Natural killer cell (primary cell): ENCODE results near the gene IFI30. TPM values are rescaled to one million over a fixed set of nuclear protein-coding genes. Genes with fewer than 3 reads are reported as not detected.

Source experiments
- ATAC-seq, 3 donors: fragments of 150-1000 bp in 2 of 3; fragments of 200-7000 bp in 1 of 3; cut with Tn5 transposase; 1 replicate in 1 of 3; 2 replicates in 2 of 3; pipeline ENCODE4 v1.10.0; 2021; ENCODE audit warnings: mild to moderate bottlenecking in 2 of 3, moderate library complexity in 2 of 3
- DNase-seq, 2 donors: peaks; one replicate each; pipeline versions ENCODE4 v3.0.0 to v3.0.0-alpha.2; 2013 to 2021; ENCODE audit warnings: mixed read lengths in 1 of 2
- H3K27ac ChIP-seq: one replicate; pipeline ENCODE4 v1.5.1; 2013; ENCODE audit warnings: mild to moderate bottlenecking, low read length
- H3K27me3 ChIP-seq: one replicate; pipeline ENCODE4 v1.6.1; 2013; ENCODE audit warnings: low read length; ENCODE audit not compliant: control insufficient read depth, insufficient read depth
- H3K36me3 ChIP-seq: one replicate; pipeline ENCODE4 v1.6.1; 2013; ENCODE audit warnings: low read length; ENCODE audit not compliant: control insufficient read depth, insufficient read depth
- H3K4me1 ChIP-seq: one replicate; pipeline ENCODE4 v1.6.1; 2013; ENCODE audit warnings: low read length; ENCODE audit not compliant: control insufficient read depth, insufficient read depth
- H3K4me3 ChIP-seq: one replicate; pipeline ENCODE4 v1.5.1; 2013; ENCODE audit warnings: low read length
- H3K9me3 ChIP-seq: one replicate; pipeline ENCODE4 v1.6.1; 2013; ENCODE audit warnings: low read length; ENCODE audit not compliant: control insufficient read depth, insufficient read depth
- H3K27ac Mint-ChIP-seq, 2 donors: one replicate each; pipeline ENCODE4 v1.8.0; 2022; ENCODE audit warnings: mild to moderate bottlenecking in 2 of 2, mixed read lengths in 2 of 2, moderate library complexity in 1 of 2
- H3K27me3 Mint-ChIP-seq, 2 donors: one replicate each; pipeline ENCODE4 v1.8.0; 2022; ENCODE audit warnings: low read depth in 2 of 2, mixed read lengths in 2 of 2
- H3K36me3 Mint-ChIP-seq: one replicate; pipeline ENCODE4 v1.8.0; 2022; ENCODE audit warnings: mixed read lengths
- H3K4me1 Mint-ChIP-seq, 2 donors: one replicate each; pipeline ENCODE4 v1.8.0; 2022; ENCODE audit warnings: mixed read lengths in 2 of 2
- H3K4me3 Mint-ChIP-seq: one replicate; pipeline ENCODE4 v1.8.0; 2022; ENCODE audit warnings: mild to moderate bottlenecking, moderate library complexity, mixed read lengths
- H3K9me3 Mint-ChIP-seq, 2 donors: one replicate each; pipeline ENCODE4 v1.8.0; 2022; ENCODE audit warnings: mixed read lengths in 2 of 2
- WGBS: methylation state at CpG from one replicate; pipeline ENCODE4 v1.1.7; 2013; ENCODE audit warnings: missing lambda C conversion rate; ENCODE audit not compliant: insufficient coverage; 5-methylcytosine and 5-hydroxymethylcytosine counted together
- intact Hi-C: fragments of 100-400 bp; cut with micrococcal nuclease; formaldehyde crosslinking; loops from one replicate; pipeline ENCODE4 v1.14.2; 2022
- total RNA-seq, 4 donors: library from RNA; stranded (reverse); fragments of 120-200 nt in 1 of 4; gene quantifications; one replicate each; pipeline versions ENCODE4 v1.2.3 to v1.2.4, GENCODE V29; 2013 to 2022
- TF ChIP-seq, protein P1 (sequence below): fragments of 200-600 bp; IDR thresholded peaks from one replicate; pipeline ENCODE4 v1.8.0; 2022; ENCODE audit warnings: antibody characterized with exemption

IFI30 gene
- total RNA-seq, 3 donors from 2014 or later (not counting 1 experiment from before 2014, with no cell fraction given) = 38.2 to 109 (median 89.5) TPM

GRCh38 chr19:18131841-18132596, 41.6 kb upstream of the IFI30 start:
- no peaks in the 10 kb centered on the region for H3K9me3 Mint-ChIP-seq
- TF ChIP-seq, protein P1, sequence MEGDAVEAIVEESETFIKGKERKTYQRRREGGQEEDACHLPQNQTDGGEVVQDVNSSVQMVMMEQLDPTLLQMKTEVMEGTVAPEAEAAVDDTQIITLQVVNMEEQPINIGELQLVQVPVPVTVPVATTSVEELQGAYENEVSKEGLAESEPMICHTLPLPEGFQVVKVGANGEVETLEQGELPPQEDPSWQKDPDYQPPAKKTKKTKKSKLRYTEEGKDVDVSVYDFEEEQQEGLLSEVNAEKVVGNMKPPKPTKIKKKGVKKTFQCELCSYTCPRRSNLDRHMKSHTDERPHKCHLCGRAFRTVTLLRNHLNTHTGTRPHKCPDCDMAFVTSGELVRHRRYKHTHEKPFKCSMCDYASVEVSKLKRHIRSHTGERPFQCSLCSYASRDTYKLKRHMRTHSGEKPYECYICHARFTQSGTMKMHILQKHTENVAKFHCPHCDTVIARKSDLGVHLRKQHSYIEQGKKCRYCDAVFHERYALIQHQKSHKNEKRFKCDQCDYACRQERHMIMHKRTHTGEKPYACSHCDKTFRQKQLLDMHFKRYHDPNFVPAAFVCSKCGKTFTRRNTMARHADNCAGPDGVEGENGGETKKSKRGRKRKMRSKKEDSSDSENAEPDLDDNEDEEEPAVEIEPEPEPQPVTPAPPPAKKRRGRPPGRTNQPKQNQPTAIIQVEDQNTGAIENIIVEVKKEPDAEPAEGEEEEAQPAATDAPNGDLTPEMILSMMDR = no peak
- H3K27ac Mint-ChIP-seq = no peak overlapping the region

DNA sequence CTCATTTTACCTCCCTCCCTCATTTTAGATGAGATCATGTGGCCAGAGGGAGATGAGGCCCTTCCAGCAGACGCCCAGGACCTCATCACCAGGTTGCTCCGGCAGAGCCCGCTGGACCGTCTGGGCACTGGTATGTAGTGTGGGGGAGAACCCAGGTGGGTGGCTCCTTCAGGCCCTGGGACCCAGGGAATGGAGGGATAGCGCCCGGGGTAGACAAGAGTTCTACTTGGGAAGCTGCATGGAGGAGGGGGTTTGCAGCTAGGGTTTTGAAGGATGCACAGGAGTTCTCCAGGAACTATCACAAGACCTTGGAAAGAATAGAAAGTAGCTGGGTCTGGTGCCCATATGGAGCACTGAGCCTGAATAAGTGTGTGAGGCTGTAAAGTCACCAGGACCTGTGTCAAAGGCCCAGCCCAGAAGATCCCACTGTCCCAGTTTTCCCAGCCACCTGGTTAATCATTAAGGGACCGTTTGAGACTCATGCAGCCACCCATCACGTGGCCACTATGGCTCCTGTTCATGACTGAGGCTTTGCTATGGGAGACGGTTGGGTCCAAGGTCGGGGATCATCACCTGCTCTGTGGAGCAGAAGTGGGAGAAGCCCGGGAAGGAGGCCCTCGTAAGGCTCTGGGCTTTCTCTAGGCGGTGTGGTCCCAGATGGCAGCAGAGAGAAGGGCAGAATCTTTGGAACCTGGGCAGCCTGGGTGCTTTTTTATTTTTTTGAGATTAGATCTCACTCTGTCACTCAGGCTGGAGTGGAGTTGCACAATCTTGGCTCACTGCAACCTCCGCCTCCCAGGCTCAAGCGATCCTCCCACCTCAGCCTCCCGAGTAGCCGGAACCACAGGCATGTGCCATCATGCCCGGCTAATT, 37.7 kb upstream of the IFI30 start:
- no peaks in the 10 kb centered on the region for H3K9me3 ChIP-seq
- Mint-ChIP-seq H3K27ac (peak overlapping the region in 1 of 2 donors; percentile 64), H3K4me1 (peaks cover 0 to 17% of the 10 kb centered on the region in 2 donors), H3K27me3 (no peaks in the 10 kb centered on the region), H3K9me3 (no peaks in the 10 kb centered on the region), H3K4me3 (no peak overlapping the region), H3K36me3 (peaks cover 9% of the 10 kb centered on the region)
- intact Hi-C loops = no loop called here
- no peak overlapping the region for H3K4me3 ChIP-seq
- no peaks in the 10 kb centered on the region for H3K4me1 ChIP-seq
- ATAC-seq = no peak
- 95% methylated on average over 17 of the region's 18 CpGs for WGBS
- no peak overlapping the region for H3K27ac ChIP-seq
- TF ChIP-seq, protein P1 = no peak
- no peak for DNase-seq
- peaks cover 75% of the 10 kb centered on the region for H3K36me3 ChIP-seq
- H3K27me3 ChIP-seq = no peaks in the 10 kb centered on the region

More at GRCh38 chr19:18131841-18132596, 41.6 kb upstream of the IFI30 start:
- Mint-ChIP-seq H3K4me1 (peaks cover 8 to 25% of the 10 kb centered on the region in 2 donors), H3K4me3 (no peak overlapping the region), H3K36me3 (no peaks in the 10 kb centered on the region), H3K27me3 (no peaks in the 10 kb centered on the region)
- ATAC-seq (no peak), DNase-seq (no peak)
- 92% methylated on average over 30 of the region's 31 CpGs for WGBS
- no peak overlapping the region for H3K4me3 ChIP-seq
- no peak overlapping the region for H3K27ac ChIP-seq
- intact Hi-C loops = no loop called here
- no peaks in the 10 kb centered on the region for H3K9me3 ChIP-seq
- no peaks in the 10 kb centered on the region for H3K27me3 ChIP-seq
- peaks cover 83% of the 10 kb centered on the region for H3K36me3 ChIP-seq
- H3K4me1 ChIP-seq = peaks cover 29% of the 10 kb centered on the region

GRCh38 chr19:18137242-18137641, 36.4 kb upstream of the IFI30 start:
- Mint-ChIP-seq H3K4me1 (peaks cover 0 to 11% of the 10 kb centered on the region in 2 donors), H3K9me3 (no peaks in the 10 kb centered on the region), H3K27ac (no peak overlapping the region), H3K4me3 (no peak overlapping the region), H3K27me3 (no peaks in the 10 kb centered on the region), H3K36me3 (peaks cover 11% of the 10 kb centered on the region)
- WGBS = 93% methylated on average over 11 of the region's 11 CpGs
- DNase-seq (no peak), ATAC-seq (no peak)
- intact Hi-C loops = no loop called here
- no peak overlapping the region for H3K27ac ChIP-seq
- no peaks in the 10 kb centered on the region for H3K27me3 ChIP-seq
- no peaks in the 10 kb centered on the region for H3K4me1 ChIP-seq
- no peaks in the 10 kb centered on the region for H3K9me3 ChIP-seq
- TF ChIP-seq, protein P1 = no peak
- H3K4me3 ChIP-seq = no peak overlapping the region
- H3K36me3 ChIP-seq = peaks cover 74% of the 10 kb centered on the region
